Stimulated activated CD8-positive, alpha-beta memory T cell treated with anti-CD3 and anti-CD28 coated beads, Interleukin-12 subunit alpha, Interleukin-12 subunit beta, amount 100 ng/mL, for 1 hour (primary cell): ENCODE results near the gene PAPPA.

Source experiments
- DNase-seq: peaks from one replicate; pipeline ENCODE4 v3.0.0-alpha.2; 2020; ENCODE audit warnings: low read depth

The PAPPA gene

GRCh38 chr9:116152941-116153764 is 438 bp upstream of the PAPPA start:
- no peak for DNase-seq

- no peak for DNase-seq
Measured at GRCh38 chr9:116154334-116154975, 864 bp downstream of the PAPPA start.

- DNase-seq, result no peak
Measured at GRCh38 chr9:116154976-116155697, 1.5 kb downstream of the PAPPA start.

GRCh38 chr9:116155698-116156039 is 2.1 kb downstream of the PAPPA start:
- no peak for DNase-seq

GRCh38 chr9:116156621-116157314 is 3.2 kb downstream of the PAPPA start:
- DNase-seq, result no peak

- DNase-seq, result no peak
Measured at GRCh38 chr9:116157436-116158138, 4.0 kb downstream of the PAPPA start.

GRCh38 chr9:116160676-116161571 is 7.3 kb downstream of the PAPPA start:
- no peak for DNase-seq

- no peak for DNase-seq
Measured at GRCh38 chr9:116162241-116162781, 8.7 kb downstream of the PAPPA start.

GRCh38 chr9:116163293-116164055 is 9.9 kb downstream of the PAPPA start:
- no peak for DNase-seq

GRCh38 chr9:116165912-116166311 is 12.3 kb downstream of the PAPPA start:
- no peak for DNase-seq

GRCh38 chr9:116166713-116167112 is 13.1 kb downstream of the PAPPA start:
- no peak for DNase-seq

- DNase-seq, result no peak
Measured at GRCh38 chr9:116168231-116168630, 14.6 kb downstream of the PAPPA start.

- DNase-seq, result no peak
Measured at GRCh38 chr9:116172216-116172615, 18.6 kb downstream of the PAPPA start.

- DNase-seq, result no peak
Measured at GRCh38 chr9:116174347-116174746, 20.8 kb downstream of the PAPPA start.

- no peak for DNase-seq
Measured at GRCh38 chr9:116175614-116176013, 22.0 kb downstream of the PAPPA start.

GRCh38 chr9:116178481-116179211 is 25.1 kb downstream of the PAPPA start:
- DNase-seq, result no peak

GRCh38 chr9:116179568-116179967 is 26.0 kb downstream of the PAPPA start:
- DNase-seq, result no peak

- DNase-seq, result no peak
Measured at GRCh38 chr9:116181853-116182610, 28.4 kb downstream of the PAPPA start.
